Measurements from ENCODE around the gene SF3B1.
"Not testable (repeated sequence)": the region's sequence is repeated elsewhere in the genome, so short reads cannot be mapped to it uniquely, and the experiment has no call there.

The SF3B1 gene

GRCh38 chr2:197379918-197380309, 54.9 kb downstream of the SF3B1 start:
- not testable (repeated sequence) for DNase-seq (ENCODE audit: low read depth)

- DNase-seq (ENCODE audit: low read depth), result not testable (repeated sequence)
Observed at GRCh38 chr2:197379308-197379917, 55.4 kb downstream of the SF3B1 start.

DNA sequence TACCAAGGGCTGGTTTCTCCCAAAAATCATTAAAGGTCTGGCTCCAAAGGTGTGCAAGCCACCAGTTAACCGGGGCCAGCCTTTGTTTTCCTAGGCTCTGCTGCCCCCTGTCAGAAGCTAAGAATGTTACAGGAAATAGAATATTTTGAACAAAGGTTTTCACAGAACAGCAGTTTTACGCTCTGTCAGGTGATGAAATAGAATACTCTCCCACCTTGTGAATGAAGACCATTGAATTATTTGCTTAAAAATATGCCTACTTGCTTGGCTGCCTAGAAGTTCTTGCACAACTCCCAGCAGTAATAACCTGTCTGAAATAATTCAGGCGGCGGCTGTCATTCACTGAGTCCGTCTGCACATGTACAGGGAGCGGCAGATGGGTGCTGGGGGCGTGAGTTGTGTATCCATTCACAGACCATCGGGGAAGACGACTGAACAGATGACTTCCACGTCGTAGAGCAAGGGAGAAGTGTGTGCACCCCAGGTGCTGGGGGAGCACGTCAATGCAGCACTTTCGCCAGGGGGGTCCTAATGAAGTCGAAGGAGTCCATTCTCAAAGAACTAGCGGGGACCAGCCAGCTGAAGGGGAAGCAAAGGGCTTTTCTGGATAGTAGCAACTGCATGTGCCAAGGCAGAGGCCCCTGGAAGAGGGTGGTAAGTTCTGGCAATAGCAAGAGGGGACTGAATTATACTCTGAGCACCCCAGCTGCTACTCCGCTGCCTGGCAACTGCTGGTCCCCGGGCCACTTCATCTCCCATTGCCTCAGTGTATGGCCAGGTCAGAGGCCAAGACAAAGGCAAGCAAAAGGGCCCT, 56.1 kb downstream of the SF3B1 start:
- DNase-seq (ENCODE audit: low read depth), result no peak

- no peak for DNase-seq (ENCODE audit: low read depth)
Observed at GRCh38 chr2:197378086-197378485, 56.7 kb downstream of the SF3B1 start.

DNA sequence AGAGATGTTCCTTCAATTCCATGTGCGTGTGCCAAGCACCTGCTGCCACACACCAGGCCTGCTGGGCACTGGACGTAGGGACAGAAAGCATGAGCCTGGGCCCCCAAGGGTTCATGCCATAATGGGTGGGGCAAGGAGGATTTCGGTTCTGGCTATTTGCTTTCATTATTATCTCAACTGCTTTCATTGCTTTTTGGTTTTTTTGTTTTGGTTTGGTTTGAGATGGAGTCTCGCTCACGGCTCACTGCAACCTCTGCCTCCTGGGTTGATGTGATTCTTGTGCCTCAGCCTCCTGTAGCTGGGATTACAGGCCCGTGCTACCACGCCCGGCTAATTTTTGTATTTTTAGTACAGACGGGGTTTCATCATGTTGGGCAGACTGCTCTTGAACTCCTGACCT, 57.2 kb downstream of the SF3B1 start:
- no peak for DNase-seq (ENCODE audit: low read depth)

DNA sequence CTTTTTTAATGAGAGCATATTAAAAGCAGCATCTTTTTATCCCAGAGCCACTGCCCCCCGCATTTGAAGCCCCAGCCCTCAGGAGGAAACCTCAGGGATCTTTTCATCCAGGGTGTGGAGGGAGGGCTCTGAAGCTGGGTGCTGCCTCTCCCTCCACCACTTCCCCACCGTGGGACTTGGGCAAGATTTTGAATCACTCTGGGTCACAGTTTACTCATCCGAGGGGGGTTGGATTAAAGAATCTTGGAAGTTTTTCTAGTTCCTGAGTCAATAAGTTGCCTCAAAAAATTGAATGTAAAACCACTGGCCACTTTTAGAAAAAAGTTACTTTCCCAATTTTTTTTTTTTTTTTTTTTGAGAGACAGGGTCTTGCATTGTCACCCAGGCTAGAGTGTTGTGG, 62.2 kb downstream of the SF3B1 start:
- DNase-seq (ENCODE audit: low read depth), result no peak

- DNase-seq (ENCODE audit: low read depth), result not testable (repeated sequence)
Observed at GRCh38 chr2:197370664-197371063, 64.2 kb downstream of the SF3B1 start.

- no peak for DNase-seq (ENCODE audit: low read depth)
Observed at GRCh38 chr2:197369933-197370320, 64.9 kb downstream of the SF3B1 start.

GRCh38 chr2:197369228-197369932, 65.4 kb downstream of the SF3B1 start:
- no peak for DNase-seq (ENCODE audit: low read depth)

GRCh38 chr2:197368412-197368811, 66.4 kb downstream of the SF3B1 start:
- DNase-seq (ENCODE audit: low read depth), result no peak

- no peak for DNase-seq (ENCODE audit: low read depth)
Observed at GRCh38 chr2:197363998-197364397, 70.8 kb downstream of the SF3B1 start.

GRCh38 chr2:197360744-197361156, 74.1 kb downstream of the SF3B1 start:
- peak; percentile 74 for DNase-seq (ENCODE audit: low read depth)

DNA sequence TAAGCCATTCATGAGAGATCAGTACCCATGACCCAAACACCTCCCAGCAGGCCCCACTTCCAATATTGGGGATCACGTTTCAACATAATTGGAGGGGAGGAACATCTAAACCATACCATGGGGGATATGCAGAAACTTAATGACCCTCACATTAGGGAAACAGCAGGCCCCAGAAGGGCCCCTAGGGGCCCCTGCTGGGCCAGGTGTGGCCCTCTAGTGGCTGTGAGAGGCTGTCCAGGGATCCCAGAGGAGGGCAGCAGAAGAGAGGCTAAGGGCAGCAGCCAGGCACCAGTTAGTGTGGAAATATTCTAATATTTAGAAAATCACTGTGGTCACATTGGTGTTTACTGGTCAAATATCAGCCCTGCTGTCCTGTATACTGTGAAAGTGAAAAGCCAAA, 75.0 kb downstream of the SF3B1 start:
- no peak for DNase-seq (ENCODE audit: low read depth)

GRCh38 chr2:197358931-197359330, 75.9 kb downstream of the SF3B1 start:
- DNase-seq (ENCODE audit: low read depth), result no peak

DNA sequence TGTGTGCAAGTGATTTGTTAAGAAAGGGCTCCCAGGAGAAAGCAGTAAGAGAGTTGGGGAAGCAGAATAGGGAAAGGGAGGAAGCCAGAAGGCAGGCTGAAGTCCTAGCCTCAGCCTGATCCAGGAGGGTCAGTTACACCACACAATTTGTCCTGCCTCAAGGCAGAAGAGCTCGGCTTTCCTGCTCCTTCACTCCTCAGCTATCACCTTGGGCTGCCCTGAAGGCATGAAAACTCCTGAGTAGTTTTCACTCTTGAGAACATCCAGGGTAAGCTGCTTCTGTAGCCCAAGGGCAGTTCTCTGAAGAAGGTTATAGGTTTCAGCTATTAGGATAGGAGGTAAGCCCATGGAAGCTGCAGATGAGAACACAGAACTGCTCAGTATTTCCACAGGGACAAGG, 76.8 kb downstream of the SF3B1 start:
- DNase-seq (ENCODE audit: low read depth), result no peak

GRCh38 chr2:197356136-197356535, 78.7 kb downstream of the SF3B1 start:
- DNase-seq (ENCODE audit: low read depth), result no peak

- no peak for DNase-seq (ENCODE audit: low read depth)
Observed at GRCh38 chr2:197354169-197354558, 80.7 kb downstream of the SF3B1 start.

- no peak for DNase-seq (ENCODE audit: low read depth)
Observed at GRCh38 chr2:197353393-197354168, 81.2 kb downstream of the SF3B1 start.

GRCh38 chr2:197349699-197350098, 85.1 kb downstream of the SF3B1 start:
- DNase-seq (ENCODE audit: low read depth), result no peak

GRCh38 chr2:197348721-197349360, 86.0 kb downstream of the SF3B1 start:
- no peak for DNase-seq (ENCODE audit: low read depth)

DNA sequence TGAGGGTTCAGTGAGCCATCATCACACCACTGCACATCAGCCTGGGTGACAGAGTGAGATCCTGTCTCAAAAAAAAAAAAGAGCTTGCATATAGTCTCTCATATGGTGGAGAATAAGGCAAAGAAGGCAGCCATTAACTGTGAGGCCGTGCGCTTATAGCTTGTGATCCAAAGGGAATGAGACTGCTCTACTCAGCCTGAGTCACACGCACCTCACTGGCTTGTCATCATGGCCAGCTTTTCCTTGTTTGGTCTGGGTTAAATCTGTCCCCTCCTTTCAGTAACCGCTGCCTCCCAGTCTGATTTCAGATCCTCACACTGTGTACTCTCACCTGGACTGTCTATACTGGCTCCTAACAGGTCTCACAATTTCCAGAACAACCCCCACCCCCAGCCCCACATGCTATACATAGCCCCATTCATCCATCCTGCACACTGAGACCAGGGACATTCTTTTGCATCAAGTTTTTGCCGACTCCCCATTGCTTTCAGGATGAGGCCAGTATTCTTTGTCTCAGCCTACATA, 88.9 kb downstream of the SF3B1 start:
- no peak for DNase-seq (ENCODE audit: low read depth)

GRCh38 chr2:197343968-197344367, 90.9 kb downstream of the SF3B1 start:
- not testable (repeated sequence) for DNase-seq (ENCODE audit: low read depth)

Data from GM04503 (cell line).